GDM1 (cell line): ENCODE results near the gene PMPCA.
"Not testable (repeated sequence)": the region's sequence is repeated elsewhere in the genome, so short reads cannot be mapped to it uniquely, and the experiment has no call there.

Experiments
- DNase-seq: peaks from one replicate; lab custom pipeline; 2025; lab: John Stamatoyannopoulos, UW

PMPCA gene

GRCh38 chr9:136412962-136413361 lies 2.5 kb downstream of the PMPCA start:
- no peak for DNase-seq

GRCh38 chr9:136416427-136416826 lies 6.0 kb downstream of the PMPCA start:
- DNase-seq, result no peak

GRCh38 chr9:136416914-136417313 lies 6.5 kb downstream of the PMPCA start:
- no peak for DNase-seq

GRCh38 chr9:136418182-136419091 lies 8.0 kb downstream of the PMPCA start:
- no peak for DNase-seq

GRCh38 chr9:136419092-136419420 lies 8.6 kb downstream of the PMPCA start:
- no peak for DNase-seq

GRCh38 chr9:136421791-136422190 lies 11.3 kb downstream of the PMPCA start:
- no peak for DNase-seq

GRCh38 chr9:136422876-136423275 lies 12.4 kb downstream of the PMPCA start:
- DNase-seq, result no peak

- DNase-seq, result no peak
Observed at GRCh38 chr9:136423432-136424146, 13.1 kb downstream of the PMPCA start.

- no peak for DNase-seq
Observed at GRCh38 chr9:136424750-136425362, 14.4 kb downstream of the PMPCA start.

- not testable (repeated sequence) for DNase-seq
Observed at GRCh38 chr9:136425367-136425766, 14.9 kb downstream of the PMPCA start.

- no peak for DNase-seq
Observed at GRCh38 chr9:136426787-136427186, 16.3 kb downstream of the PMPCA start.

GRCh38 chr9:136429075-136429628 lies 18.7 kb downstream of the PMPCA start:
- no peak for DNase-seq

GRCh38 chr9:136429683-136430491 lies 19.4 kb downstream of the PMPCA start:
- no peak for DNase-seq

GRCh38 chr9:136430588-136431234 lies 20.3 kb downstream of the PMPCA start:
- DNase-seq, result no peak

GRCh38 chr9:136431782-136432350 lies 21.4 kb downstream of the PMPCA start:
- no peak for DNase-seq

- no peak for DNase-seq
Observed at GRCh38 chr9:136432591-136432990, 22.1 kb downstream of the PMPCA start.

GRCh38 chr9:136433043-136433715 lies 22.7 kb downstream of the PMPCA start:
- DNase-seq, result no peak

GRCh38 chr9:136433849-136434579 lies 23.6 kb downstream of the PMPCA start:
- DNase-seq, result no peak

GRCh38 chr9:136434580-136435169 lies 24.2 kb downstream of the PMPCA start:
- DNase-seq, result no peak
